GM12892 (cell line): Measurements from ENCODE around the gene HBS1L.

Source experiments
- POLR2AphosphoS5 ChIP-seq: IDR thresholded peaks from 2 replicates; pipeline ENCODE4 v1.6.1; 2011; ENCODE audit warnings: low read depth, low read length, control low read depth
- TAF1 ChIP-seq: IDR thresholded peaks from 2 replicates; pipeline ENCODE4 v1.6.1; 2011; ENCODE audit warnings: low read depth, mild to moderate bottlenecking, control low read depth, low read length, borderline replicate concordance

DNA sequence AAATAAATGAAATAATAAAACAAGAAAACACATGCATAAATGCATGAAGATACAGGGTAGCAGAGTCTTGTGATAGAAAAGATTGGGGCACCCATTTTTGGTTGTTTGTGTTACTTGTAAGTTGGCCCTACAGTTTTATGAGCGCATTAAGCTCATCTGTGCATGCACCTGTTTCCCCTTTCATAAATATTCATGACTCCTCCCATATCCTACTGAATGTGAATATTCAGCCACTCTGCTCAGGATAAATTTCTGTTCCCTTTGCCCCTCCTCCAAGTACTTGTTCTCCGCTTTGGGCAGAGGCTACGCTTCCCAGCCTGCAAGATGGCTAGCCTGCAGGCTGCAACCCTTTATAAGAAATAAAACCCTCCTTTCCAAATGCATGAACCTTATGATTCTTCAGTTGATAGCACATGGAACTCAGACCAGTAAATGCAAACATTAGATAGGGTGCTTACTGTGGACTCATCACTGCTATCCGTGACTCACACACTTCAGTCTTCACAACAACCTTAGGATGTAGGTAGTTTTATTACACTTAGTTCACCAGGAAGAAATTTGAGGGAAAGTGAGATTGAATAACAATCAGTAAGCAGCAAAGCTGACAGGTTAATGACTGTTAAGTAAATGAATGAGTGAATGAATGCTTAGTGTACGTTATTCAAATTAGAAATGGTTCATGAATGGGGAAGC lies 119.7 kb downstream of the HBS1L start:
- TF ChIP-seq POLR2AphosphoS5, result no peak
- no peak for TF ChIP-seq TAF1
